ENCODE measurements around the gene GAR1.
A peak's percentile ranks its signal among the peaks of the same experiment; 100 is the strongest.

GAR1 gene

GRCh38 chr4:109810552-109811387, 4.8 kb upstream of the GAR1 start (continued):
- TF ChIP-seq ZNF18 (tag by site-specific recombination; IDR thresholded peaks at IDR 0.05) (no peak), KLF1 (tag by site-specific recombination; IDR thresholded peaks at IDR 0.05) (0 out of 2 replicates have a peak, but pooled peaks have one; percentile 16), ZSCAN16 (tag by site-specific recombination; IDR thresholded peaks at IDR 0.05) (no peak)

- no peak overlapping the region for H3K4me3 ChIP-seq (ENCODE audit: low read depth, low read length)
- H3K36me3 ChIP-seq (ENCODE audit: control insufficient read depth in 2 of 2, insufficient read depth in 1 of 2, low read length in 2 of 2), result no peaks in the 10 kb centered on the region
- TF ChIP-seq ZNF19 (tag by site-specific recombination; IDR thresholded peaks at IDR 0.05; ENCODE audit: low read depth) (no peak), ZNF16 (tag by site-specific recombination; IDR thresholded peaks at IDR 0.05; ENCODE audit: low read depth) (no peak), ZFHX2 (tag by site-specific recombination; conservative IDR thresholded peaks at IDR 0.05) (no peak), ZNF514 (tag by site-specific recombination; IDR thresholded peaks at IDR 0.05) (no peak), ZNF174 (tag by site-specific recombination; IDR thresholded peaks at IDR 0.05) (no peak), SP7 (tag by site-specific recombination; IDR thresholded peaks at IDR 0.05) (peak; percentile 47; the same call in 1 of the 2 replicates), ZNF664 (tag by site-specific recombination; IDR thresholded peaks at IDR 0.05) (no peak), ATF2 (tag by site-specific recombination; IDR thresholded peaks at IDR 0.05; ENCODE audit: low read depth) (peak; percentile 29; the same call in 1 of the 2 replicates), ZNF2 (tag by site-specific recombination; IDR thresholded peaks at IDR 0.05) (no peak), PRDM10 (tag by site-specific recombination; IDR thresholded peaks at IDR 0.05) (no peak)
- TF ChIP-seq, protein P1, sequence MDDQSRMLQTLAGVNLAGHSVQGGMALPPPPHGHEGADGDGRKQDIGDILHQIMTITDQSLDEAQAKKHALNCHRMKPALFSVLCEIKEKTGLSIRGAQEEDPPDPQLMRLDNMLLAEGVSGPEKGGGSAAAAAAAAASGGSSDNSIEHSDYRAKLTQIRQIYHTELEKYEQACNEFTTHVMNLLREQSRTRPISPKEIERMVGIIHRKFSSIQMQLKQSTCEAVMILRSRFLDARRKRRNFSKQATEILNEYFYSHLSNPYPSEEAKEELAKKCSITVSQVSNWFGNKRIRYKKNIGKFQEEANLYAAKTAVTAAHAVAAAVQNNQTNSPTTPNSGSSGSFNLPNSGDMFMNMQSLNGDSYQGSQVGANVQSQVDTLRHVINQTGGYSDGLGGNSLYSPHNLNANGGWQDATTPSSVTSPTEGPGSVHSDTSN (CRISPR knock-in tag; IDR thresholded peaks at IDR 0.05), result no peak
- TF ChIP-seq, protein P2, sequence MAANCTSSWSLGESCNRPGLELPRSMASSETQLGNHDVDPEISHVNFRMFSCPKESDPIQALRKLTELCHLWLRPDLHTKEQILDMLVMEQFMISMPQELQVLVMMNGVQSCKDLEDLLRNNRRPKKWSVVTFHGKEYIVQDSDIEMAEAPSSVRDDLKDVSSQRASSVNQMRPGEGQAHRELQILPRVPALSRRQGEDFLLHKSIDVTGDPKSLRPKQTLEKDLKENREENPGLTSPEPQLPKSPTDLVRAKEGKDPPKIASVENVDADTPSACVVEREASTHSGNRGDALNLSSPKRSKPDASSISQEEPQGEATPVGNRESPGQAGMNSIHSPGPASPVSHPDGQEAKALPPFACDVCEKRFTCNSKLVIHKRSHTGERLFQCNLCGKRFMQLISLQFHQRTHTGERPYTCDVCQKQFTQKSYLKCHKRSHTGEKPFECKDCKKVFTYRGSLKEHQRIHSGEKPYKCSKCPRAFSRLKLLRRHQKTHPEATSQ (tag by site-specific recombination; IDR thresholded peaks at IDR 0.05), result no peak
- TF ChIP-seq, protein P3, sequence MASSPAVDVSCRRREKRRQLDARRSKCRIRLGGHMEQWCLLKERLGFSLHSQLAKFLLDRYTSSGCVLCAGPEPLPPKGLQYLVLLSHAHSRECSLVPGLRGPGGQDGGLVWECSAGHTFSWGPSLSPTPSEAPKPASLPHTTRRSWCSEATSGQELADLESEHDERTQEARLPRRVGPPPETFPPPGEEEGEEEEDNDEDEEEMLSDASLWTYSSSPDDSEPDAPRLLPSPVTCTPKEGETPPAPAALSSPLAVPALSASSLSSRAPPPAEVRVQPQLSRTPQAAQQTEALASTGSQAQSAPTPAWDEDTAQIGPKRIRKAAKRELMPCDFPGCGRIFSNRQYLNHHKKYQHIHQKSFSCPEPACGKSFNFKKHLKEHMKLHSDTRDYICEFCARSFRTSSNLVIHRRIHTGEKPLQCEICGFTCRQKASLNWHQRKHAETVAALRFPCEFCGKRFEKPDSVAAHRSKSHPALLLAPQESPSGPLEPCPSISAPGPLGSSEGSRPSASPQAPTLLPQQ (tag by site-specific recombination; IDR thresholded peaks at IDR 0.05), result no peak
- no peak overlapping the region for H3K27ac ChIP-seq (ENCODE audit: extremely low read depth, low read depth, low read length)
- H3K9me3 ChIP-seq (ENCODE audit: control insufficient read depth, insufficient read depth, low read depth, low read length), result no peaks in the 10 kb centered on the region
- ChIA-PET POLR2A (interaction anchor here (0.9 kb wide), 1 partner anchor 1695 kb away, joined by 3 read pairs; no protein-coding TSS in a partner anchor), CTCF (no interaction called here)
- H3K4me1 ChIP-seq (ENCODE audit: control insufficient read depth, insufficient read depth, low read length), result no peaks in the 10 kb centered on the region
These were observed 3.9 kb upstream of the GAR1 start for GRCh38 chr4:109811707-109812106.
